GM18951 (cell line): ENCODE data around the gene G2E3.
"Not testable (repeated sequence)": the region's sequence is repeated elsewhere in the genome, so short reads cannot be mapped to it uniquely, and the experiment has no call there.

Source experiments
- POLR2A ChIP-seq: IDR thresholded peaks from 4 replicates; pipeline ENCODE4 v1.6.1; 2011; ENCODE audit warnings: mild to moderate bottlenecking; ENCODE audit not compliant: insufficient read length, insufficient read depth; ENCODE audit errors: extremely low read depth
- in situ Hi-C: fragments of 300-500 bp; cut with MboI; formaldehyde crosslinking; loops from one replicate; pipeline ENCODE4 v1.12.0; 2022; ENCODE audit warnings: low sequenced_read_pairs, mixed read lengths, inconsistent platforms; ENCODE audit not compliant: unreplicated experiment

The G2E3 gene

DNA sequence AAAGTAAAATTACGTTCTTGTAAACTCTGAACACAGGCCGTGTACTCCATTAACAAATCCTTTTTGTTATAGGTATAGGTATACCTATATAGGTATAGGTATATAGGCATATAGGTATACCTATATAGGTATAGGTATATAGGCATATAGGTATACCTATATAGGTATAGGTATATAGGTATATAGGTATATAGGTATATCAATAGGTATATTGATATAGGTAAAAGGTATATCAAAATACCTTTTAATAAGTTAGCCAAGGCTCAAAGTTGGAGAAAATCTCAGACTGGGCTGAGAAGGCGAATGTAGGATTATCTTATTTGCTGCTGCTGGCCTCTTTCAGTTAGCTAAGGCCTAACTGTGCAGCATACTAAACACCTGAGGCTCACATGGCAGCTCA is 66.6 kb downstream of the G2E3 start:
- in situ Hi-C loops, result no loop called here
- no peak for TF ChIP-seq POLR2A

GRCh38 chr14:30629432-30629831 is 70.5 kb downstream of the G2E3 start:
- in situ Hi-C loops, result not testable (repeated sequence)

DNA sequence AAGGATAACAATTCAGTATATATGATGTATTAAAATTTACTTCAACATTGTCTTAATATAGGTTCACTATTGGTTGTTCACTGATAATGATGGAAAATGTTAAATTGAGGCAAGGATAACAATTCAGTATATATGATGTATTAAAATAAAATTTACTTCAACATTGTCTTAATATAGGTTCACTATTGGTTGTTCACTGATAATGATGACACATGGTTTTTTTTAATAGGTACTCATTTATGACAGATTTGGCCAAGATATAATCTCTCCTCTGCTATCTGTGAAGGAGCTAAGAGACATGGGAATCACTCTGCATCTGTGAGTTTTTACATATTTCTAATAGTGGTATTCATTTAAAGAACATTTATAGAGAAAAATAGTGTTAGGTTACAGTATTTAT is 71.3 kb downstream of the G2E3 start:
- TF ChIP-seq POLR2A, result no peak
- in situ Hi-C loops, result no loop called here

GRCh38 chr14:30632730-30633129 is 73.8 kb downstream of the G2E3 start:
- in situ Hi-C loops, result no loop called here
- no peak for TF ChIP-seq POLR2A

- in situ Hi-C loops, result no loop called here
- TF ChIP-seq POLR2A, result no peak
Measured at GRCh38 chr14:30638926-30639325, 80.0 kb downstream of the G2E3 start.

DNA sequence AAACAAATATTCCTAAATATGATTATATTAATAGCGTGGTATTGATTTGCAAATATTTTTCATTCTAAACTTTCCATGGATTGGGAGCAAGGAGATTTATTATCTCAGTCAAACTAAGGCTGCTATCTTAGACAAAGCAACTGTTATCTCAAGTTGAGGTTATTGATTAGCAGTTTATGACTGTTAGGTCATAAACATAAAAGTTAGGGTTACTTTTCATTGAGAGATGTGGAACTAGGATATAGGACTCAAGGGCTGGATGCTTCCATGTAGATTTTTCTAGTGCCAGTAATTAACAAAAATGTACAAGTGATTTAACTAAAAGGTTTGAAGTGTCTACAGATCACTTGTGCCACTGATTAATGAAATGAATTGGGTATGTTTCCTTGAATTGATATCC is 82.2 kb downstream of the G2E3 start:
- TF ChIP-seq POLR2A, result no peak
- in situ Hi-C loops, result no loop called here

DNA sequence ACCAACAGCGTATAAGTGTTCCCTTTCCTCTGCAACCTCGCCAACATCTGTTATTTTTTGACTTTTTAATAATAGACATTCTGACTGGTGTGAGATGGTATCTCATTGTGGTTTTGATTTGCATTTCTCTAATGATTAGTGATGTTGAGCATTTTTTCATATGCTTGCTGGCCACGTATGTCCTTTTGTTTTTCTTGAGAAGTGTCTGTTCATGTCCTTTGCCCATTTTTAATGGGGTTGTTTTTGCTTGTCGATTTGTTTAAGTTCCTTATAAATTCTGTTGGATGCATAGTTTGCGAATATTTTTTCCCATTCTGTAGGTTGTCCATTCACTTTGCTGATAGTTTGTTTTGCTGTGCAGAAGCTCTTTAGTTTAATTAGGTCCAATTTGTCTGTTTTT is 85.5 kb downstream of the G2E3 start:
- in situ Hi-C loops, result not testable (repeated sequence)

DNA sequence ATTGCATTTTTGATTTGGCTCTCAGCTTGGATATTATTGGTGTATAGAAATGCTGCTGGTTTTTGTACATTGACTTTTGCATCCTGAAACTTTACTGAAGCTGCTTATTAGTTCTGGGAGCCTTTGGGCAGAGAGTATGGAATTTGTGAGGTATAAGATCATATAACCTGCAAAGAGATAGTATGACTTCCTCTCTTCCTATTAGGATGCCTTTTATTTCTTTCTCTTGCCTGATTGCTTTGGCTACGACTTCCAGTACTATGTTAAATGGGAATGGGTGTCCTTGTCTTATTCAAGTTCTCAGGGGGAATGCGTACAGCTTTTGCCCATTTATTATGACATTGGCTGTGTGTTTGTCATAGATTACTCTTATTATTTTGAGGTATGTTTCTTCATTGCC is 86.6 kb downstream of the G2E3 start:
- no peak for TF ChIP-seq POLR2A
- in situ Hi-C loops, result no loop called here

- no peak for TF ChIP-seq POLR2A
- in situ Hi-C loops, result no loop called here
Measured at GRCh38 chr14:30648471-30648870, 89.5 kb downstream of the G2E3 start.

GRCh38 chr14:30651937-30652336 is 93.0 kb downstream of the G2E3 start:
- no peak for TF ChIP-seq POLR2A
- in situ Hi-C loops, result loop anchor here (10.0 to 25.0 kb wide), 2 partner anchors 263 to 435 kb away; no protein-coding TSS in a partner anchor

- in situ Hi-C loops, result loop anchor here (10.0 to 25.0 kb wide), 2 partner anchors 260 to 432 kb away; no protein-coding TSS in a partner anchor
- TF ChIP-seq POLR2A, result no peak
Measured at GRCh38 chr14:30655124-30655523, 96.2 kb downstream of the G2E3 start.

GRCh38 chr14:30655658-30656057 is 96.7 kb downstream of the G2E3 start:
- in situ Hi-C loops, result loop anchor here (10.0 to 25.0 kb wide), 2 partner anchors 259 to 432 kb away; no protein-coding TSS in a partner anchor
- TF ChIP-seq POLR2A, result no peak

GRCh38 chr14:30656190-30656632 is 97.3 kb downstream of the G2E3 start:
- no peak for TF ChIP-seq POLR2A
- in situ Hi-C loops, result loop anchor here (10.0 to 25.0 kb wide), 2 partner anchors 259 to 431 kb away; no protein-coding TSS in a partner anchor

- in situ Hi-C loops, result loop anchor here (10.0 to 25.0 kb wide), 2 partner anchors 258 to 430 kb away; no protein-coding TSS in a partner anchor
- TF ChIP-seq POLR2A, result no peak
Measured at GRCh38 chr14:30657050-30657449, 98.1 kb downstream of the G2E3 start.

DNA sequence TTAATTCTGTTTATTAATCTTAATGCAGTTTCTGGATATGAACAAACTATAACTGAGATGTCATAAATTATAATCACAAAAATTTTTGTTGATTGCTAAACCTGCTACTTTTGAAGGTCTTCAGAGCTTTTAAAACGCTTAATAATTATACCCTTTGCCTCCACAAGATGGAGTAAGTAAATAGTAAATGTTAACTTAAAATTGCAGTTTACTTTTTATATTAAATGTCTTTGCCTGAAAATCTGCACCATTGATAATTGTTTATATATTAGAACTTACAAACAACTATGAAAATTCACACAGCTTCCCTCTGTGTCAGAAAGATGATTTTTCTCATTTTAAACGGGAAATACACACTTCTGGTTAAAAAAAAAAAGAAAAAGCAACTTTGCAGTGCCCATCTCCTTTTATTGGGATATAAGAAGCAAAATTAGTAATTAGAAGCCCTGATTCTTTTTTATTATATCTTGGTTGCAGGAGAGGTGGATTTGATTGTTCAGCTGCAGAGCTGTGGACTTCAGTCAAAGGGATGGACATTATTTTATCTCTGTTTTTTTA is 98.7 kb downstream of the G2E3 start:
- TF ChIP-seq POLR2A, result no peak
- in situ Hi-C loops, result loop anchor here (10.0 to 25.0 kb wide), 2 partner anchors 257 to 430 kb away; no protein-coding TSS in a partner anchor

DNA sequence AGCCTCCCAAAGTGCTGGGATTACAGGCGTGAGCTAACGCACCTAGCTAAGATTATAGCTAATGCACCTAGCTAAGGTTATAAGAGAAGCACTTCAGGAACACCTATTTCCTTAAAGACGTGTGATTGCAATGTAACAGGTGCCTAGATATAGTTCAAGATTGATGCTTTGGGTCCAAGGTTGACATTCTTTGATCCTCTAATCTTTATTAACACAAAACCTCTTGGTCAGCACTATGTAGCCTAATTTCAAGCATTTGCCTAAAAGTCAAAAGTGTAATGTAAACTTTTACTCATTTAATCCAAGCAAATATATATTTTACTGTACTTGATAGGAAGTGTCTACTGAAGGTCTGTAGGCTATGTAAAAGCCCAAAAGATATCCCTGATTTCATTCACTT is 99.7 kb downstream of the G2E3 start:
- in situ Hi-C loops, result loop anchor here (10.0 to 25.0 kb wide), 2 partner anchors 256 to 429 kb away; no protein-coding TSS in a partner anchor
- no peak for TF ChIP-seq POLR2A
